Measurements from ENCODE around the gene ADGRB2. TPM values are rescaled to one million over a fixed set of nuclear protein-coding genes. Genes with fewer than 3 reads are reported as not detected.

Gene ADGRB2
- polyA plus RNA-seq, 6 donors from 2014 or later, result not detected

- peak overlapping the region in 1 of 8 donors; percentile 62 for H3K4me3 Mint-ChIP-seq
Observed at GRCh38 chr1:31783846-31784245, 19.7 kb upstream of the ADGRB2 start.

DNA sequence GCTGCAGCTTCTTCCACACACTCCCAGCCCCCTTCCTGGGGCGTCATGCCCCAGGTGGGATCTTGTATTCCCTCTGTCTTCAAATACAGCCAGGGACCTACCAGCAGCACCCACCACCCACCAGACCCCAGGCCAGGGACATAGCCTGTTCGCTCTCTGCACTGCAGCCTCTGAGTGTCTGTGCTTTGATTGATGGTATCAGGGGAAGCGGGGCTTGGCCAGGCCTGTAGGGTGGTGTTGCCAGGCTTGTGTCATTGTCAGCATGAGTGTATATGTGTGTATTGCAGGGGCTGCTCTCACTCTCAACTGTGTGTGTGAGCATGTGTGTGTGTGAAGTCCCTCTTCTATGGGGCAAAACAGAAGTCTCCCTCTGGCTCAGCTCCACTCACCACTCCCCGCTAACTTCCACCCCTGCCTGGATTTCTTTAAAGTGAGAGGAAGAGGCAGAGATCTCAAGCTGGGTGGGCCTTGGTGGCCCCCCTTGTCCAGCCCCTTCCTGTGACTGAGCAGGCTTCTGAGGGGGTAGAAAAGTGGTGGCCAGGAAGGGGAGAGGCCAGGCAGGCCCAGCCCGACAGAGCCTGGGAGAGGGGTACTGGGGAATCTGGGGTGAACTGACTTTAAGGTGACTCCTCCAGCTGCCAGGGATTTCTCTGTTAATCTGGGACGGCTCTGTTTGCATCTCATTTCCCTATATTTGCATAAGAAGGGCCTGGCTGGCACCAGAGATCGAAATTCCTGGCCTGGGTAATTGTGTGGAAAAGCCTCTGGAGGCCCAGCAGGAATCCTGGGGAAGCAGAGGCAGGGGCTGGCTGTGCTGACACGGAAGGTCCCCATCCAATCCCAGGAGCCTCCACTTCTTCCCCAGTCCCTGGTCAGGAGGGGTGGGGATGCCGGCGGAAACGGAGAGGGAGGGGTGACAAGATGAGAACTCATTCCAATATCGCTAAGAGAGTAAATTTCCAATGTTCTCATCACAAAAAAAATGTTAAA lies 18.6 kb upstream of the ADGRB2 start:
- H3K9me3 Mint-ChIP-seq, result no peaks in the 10 kb centered on the region
- peak overlapping the region in 2 of 6 donors; percentile 29 to 37 for H3K27ac Mint-ChIP-seq
- DNase-seq, result no peak
- H3K36me3 Mint-ChIP-seq, result no peaks in the 10 kb centered on the region
- peak overlapping the region in 2 of 8 donors; percentile 18 to 22 for H3K4me3 Mint-ChIP-seq
- H3K27me3 Mint-ChIP-seq, result peaks cover 3 to 14% (median 5%) of the 10 kb centered on the region in 3 donors
- no peak for ATAC-seq (ENCODE audit: low read depth in 2 of 2)
- H3K4me1 Mint-ChIP-seq, result peaks cover 38 to 47% (median 40%) of the 10 kb centered on the region in 3 donors

More at GRCh38 chr1:31783846-31784245, 19.7 kb upstream of the ADGRB2 start:
- DNase-seq (no peak), ATAC-seq (ENCODE audit: low read depth in 2 of 2) (no peak)
- peaks cover 43 to 55% (median 49%) of the 10 kb centered on the region in 3 donors for H3K4me1 Mint-ChIP-seq
- peaks cover 0 to 12% (median 3%) of the 10 kb centered on the region in 3 donors for H3K27me3 Mint-ChIP-seq
- no peaks in the 10 kb centered on the region for H3K9me3 Mint-ChIP-seq
- H3K27ac Mint-ChIP-seq, result peak overlapping the region in 4 of 6 donors; percentile 28 to 88 (median 54)
- H3K36me3 Mint-ChIP-seq, result no peaks in the 10 kb centered on the region

DNA sequence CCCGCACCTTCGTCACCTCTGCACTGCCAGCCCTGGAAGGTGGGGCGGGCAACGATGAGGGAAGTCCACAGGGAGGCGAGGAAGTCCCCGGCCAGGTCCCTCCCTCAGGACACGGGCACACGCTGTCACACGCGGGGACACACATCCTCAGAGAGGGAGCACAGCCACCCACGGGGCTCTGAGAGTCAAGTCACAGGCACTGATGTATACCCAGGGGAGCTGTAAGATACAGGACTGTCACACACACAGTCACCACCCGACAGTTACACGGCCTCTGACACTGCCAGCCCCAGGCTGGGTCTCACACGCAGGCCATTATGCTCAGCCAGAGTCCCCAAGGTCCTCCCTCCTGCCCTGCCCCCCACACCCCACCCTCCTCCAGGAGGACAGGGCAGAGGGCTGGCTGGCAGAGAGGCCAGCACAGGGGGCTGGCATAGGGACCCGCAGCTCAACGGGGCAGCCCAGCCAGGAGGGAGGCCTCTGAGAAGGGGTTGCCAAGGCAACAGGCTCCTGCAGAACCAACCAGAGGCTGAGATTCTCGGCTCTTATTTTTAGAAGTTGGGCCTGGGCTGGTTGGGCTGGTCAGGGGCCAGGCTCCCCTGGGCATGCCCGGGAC lies 17.7 kb upstream of the ADGRB2 start:
- no peaks in the 10 kb centered on the region for H3K9me3 Mint-ChIP-seq
- ATAC-seq (ENCODE audit: low read depth in 2 of 2) (no peak), DNase-seq (no peak)
- H3K4me1 Mint-ChIP-seq, result peaks cover 30 to 38% (median 33%) of the 10 kb centered on the region in 3 donors
- H3K36me3 Mint-ChIP-seq, result no peaks in the 10 kb centered on the region
- H3K27me3 Mint-ChIP-seq, result peaks cover 10 to 23% (median 14%) of the 10 kb centered on the region in 3 donors
- H3K27ac Mint-ChIP-seq, result peak overlapping the region in 1 of 6 donors; percentile 47
- peak overlapping the region in 1 of 8 donors; percentile 22 for H3K4me3 Mint-ChIP-seq

- Mint-ChIP-seq H3K27me3 (peaks cover 16 to 29% (median 20%) of the 10 kb centered on the region in 3 donors), H3K4me3 (no peak overlapping the region)
Observed at GRCh38 chr1:31781138-31781755, 17.1 kb upstream of the ADGRB2 start.

GRCh38 chr1:31780632-31781031 lies 16.5 kb upstream of the ADGRB2 start:
- ATAC-seq (ENCODE audit: low read depth in 2 of 2) (no peak), DNase-seq (no peak)
- no peaks in the 10 kb centered on the region for H3K9me3 Mint-ChIP-seq
- H3K4me3 Mint-ChIP-seq, result no peak overlapping the region
- no peaks in the 10 kb centered on the region for H3K36me3 Mint-ChIP-seq
- H3K4me1 Mint-ChIP-seq, result peaks cover 19 to 26% (median 21%) of the 10 kb centered on the region in 3 donors
- peaks cover 19 to 35% (median 25%) of the 10 kb centered on the region in 3 donors for H3K27me3 Mint-ChIP-seq
- peak overlapping the region in 2 of 6 donors; percentile 7 to 43 for H3K27ac Mint-ChIP-seq

More at GRCh38 chr1:31781138-31781755, 17.1 kb upstream of the ADGRB2 start:
- H3K36me3 Mint-ChIP-seq, result no peaks in the 10 kb centered on the region
- H3K4me1 Mint-ChIP-seq, result peaks cover 25 to 32% (median 27%) of the 10 kb centered on the region in 3 donors
- DNase-seq (no peak), ATAC-seq (ENCODE audit: low read depth in 2 of 2) (no peak)
- H3K9me3 Mint-ChIP-seq, result no peaks in the 10 kb centered on the region
- H3K27ac Mint-ChIP-seq, result peak overlapping the region in 2 of 6 donors; percentile 16 to 47

DNA sequence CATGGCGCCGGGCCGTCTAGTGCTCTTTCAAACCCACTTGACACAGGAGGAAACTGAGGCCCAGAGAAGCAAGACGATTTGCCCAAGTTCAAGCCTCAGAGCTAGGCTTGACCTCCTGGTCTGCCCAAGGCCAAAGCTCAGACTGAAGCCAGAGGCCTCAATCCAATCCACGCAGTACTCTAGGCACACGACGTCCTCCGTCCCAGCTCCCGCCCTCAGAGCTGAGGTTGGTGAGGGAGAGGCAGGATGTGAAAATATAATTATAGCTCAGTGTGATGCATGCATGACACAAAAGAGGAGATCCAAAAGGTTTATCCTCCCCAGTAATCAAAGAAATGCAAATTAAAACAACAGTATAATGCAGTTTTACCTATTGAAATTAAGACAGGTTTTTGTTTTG lies 15.5 kb upstream of the ADGRB2 start:
- Mint-ChIP-seq H3K4me1 (peaks cover 12 to 17% (median 12%) of the 10 kb centered on the region in 3 donors), H3K36me3 (peaks cover 0 to 3% of the 10 kb centered on the region in 2 donors), H3K27me3 (peaks cover 27 to 44% (median 32%) of the 10 kb centered on the region in 3 donors), H3K27ac (no peak overlapping the region), H3K9me3 (no peaks in the 10 kb centered on the region), H3K4me3 (no peak overlapping the region)
- ATAC-seq (ENCODE audit: low read depth in 2 of 2) (no peak), DNase-seq (no peak)

- Mint-ChIP-seq H3K27me3 (peaks cover 35 to 52% (median 40%) of the 10 kb centered on the region in 3 donors), H3K27ac (peak overlapping the region in 2 of 6 donors; percentile 21 to 54), H3K9me3 (no peaks in the 10 kb centered on the region), H3K4me3 (no peak overlapping the region), H3K36me3 (peaks cover 0 to 11% of the 10 kb centered on the region in 2 donors), H3K4me1 (peaks cover 4 to 16% (median 6%) of the 10 kb centered on the region in 3 donors)
- DNase-seq (no peak), ATAC-seq (ENCODE audit: low read depth in 2 of 2) (no peak)
Observed at GRCh38 chr1:31778763-31779488, 14.8 kb upstream of the ADGRB2 start.

DNA sequence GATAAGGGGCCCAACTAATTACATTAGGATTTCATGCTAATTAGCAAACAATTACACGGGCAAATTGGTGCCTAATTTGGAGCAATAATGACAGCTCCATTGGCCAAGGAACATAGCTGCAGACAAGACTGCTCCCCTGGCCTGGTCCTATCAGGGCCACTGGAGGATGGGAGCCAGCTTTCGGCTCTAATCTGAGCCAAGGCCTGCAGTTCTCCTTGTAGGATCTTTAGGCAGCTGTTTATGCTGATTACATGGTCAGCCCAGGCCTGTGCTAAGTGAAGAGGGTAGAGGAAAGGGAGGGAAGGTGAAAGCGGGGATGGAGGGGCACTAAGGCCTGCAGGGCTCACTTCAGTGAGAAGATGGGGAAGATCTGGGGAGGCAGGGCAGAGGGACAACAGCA lies 12.4 kb upstream of the ADGRB2 start:
- H3K4me3 Mint-ChIP-seq, result peak overlapping the region in 2 of 8 donors; percentile 59 to 76
- H3K27ac Mint-ChIP-seq, result no peak overlapping the region
- H3K27me3 Mint-ChIP-seq, result peaks cover 51 to 75% (median 60%) of the 10 kb centered on the region in 3 donors
- DNase-seq, result no peak
- peaks cover 0 to 15% of the 10 kb centered on the region in 2 donors for H3K36me3 Mint-ChIP-seq
- peaks cover 16 to 28% (median 16%) of the 10 kb centered on the region in 3 donors for H3K4me1 Mint-ChIP-seq
- ATAC-seq (ENCODE audit: low read depth in 2 of 2), result no peak
- no peaks in the 10 kb centered on the region for H3K9me3 Mint-ChIP-seq

GRCh38 chr1:31776032-31776431 lies 11.9 kb upstream of the ADGRB2 start:
- DNase-seq (no peak), ATAC-seq (ENCODE audit: low read depth in 2 of 2) (no peak)
- Mint-ChIP-seq H3K27me3 (peaks cover 51 to 79% (median 60%) of the 10 kb centered on the region in 3 donors), H3K36me3 (peaks cover 0 to 15% of the 10 kb centered on the region in 2 donors), H3K4me3 (no peak overlapping the region), H3K9me3 (no peaks in the 10 kb centered on the region), H3K27ac (no peak overlapping the region), H3K4me1 (peaks cover 19 to 33% (median 19%) of the 10 kb centered on the region in 3 donors)

- Mint-ChIP-seq H3K27me3 (peaks cover 51 to 79% (median 60%) of the 10 kb centered on the region in 3 donors), H3K27ac (peak overlapping the region in 1 of 6 donors; percentile 19), H3K9me3 (no peaks in the 10 kb centered on the region), H3K4me3 (no peak overlapping the region), H3K36me3 (peaks cover 0 to 15% of the 10 kb centered on the region in 2 donors), H3K4me1 (peaks cover 22 to 36% (median 24%) of the 10 kb centered on the region in 3 donors)
- DNase-seq (no peak), ATAC-seq (ENCODE audit: low read depth in 2 of 2) (no peak)
Observed at GRCh38 chr1:31775210-31775999, 11.3 kb upstream of the ADGRB2 start.

DNA sequence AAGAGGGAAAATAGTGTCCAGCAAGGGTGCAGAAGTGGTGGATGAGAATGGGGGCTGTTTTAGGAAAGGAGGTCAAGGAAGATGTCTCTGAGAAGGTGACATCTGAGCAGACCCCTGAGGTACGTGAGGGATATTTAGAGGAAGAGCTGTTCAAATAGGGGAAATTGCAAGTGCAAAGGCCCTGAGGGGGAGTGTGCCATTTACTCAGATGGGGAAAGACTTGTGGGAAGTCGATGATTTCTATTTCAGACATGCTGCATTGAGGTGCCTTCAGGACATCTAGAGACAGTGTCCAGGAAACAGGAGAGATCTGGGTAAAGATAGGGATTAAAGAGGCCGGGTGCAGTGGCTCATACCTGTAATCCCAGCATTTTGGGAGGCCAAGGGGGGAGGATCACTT lies 10.4 kb upstream of the ADGRB2 start:
- no peak for DNase-seq
- Mint-ChIP-seq H3K27me3 (peaks cover 48 to 73% (median 60%) of the 10 kb centered on the region in 3 donors), H3K27ac (no peak overlapping the region), H3K4me3 (no peak overlapping the region), H3K4me1 (peaks cover 24 to 38% (median 29%) of the 10 kb centered on the region in 3 donors), H3K36me3 (peaks cover 0 to 15% of the 10 kb centered on the region in 2 donors), H3K9me3 (no peaks in the 10 kb centered on the region)
- no peak for ATAC-seq (ENCODE audit: low read depth in 2 of 2)

DNA sequence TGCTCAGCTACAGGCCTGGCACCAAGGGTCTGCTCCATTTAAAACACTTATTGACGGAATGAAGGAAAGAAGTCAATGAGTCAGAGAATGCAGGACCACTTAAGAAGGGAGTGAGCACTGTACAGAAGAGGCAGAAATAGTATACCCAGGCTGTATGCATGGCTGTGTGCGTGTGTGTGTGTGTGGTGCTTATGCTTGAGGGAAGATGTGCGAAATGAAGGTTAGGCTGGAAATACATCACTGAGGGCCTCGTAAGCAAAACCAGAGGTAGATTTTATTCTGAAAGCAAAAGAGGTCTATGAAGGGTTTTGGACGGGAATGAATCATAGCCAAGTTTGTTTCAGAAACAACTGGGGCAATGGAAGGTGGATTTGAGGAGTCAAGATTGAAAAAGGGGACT lies 9.7 kb upstream of the ADGRB2 start:
- Mint-ChIP-seq H3K4me1 (peaks cover 30 to 45% (median 36%) of the 10 kb centered on the region in 3 donors), H3K36me3 (peaks cover 0 to 15% of the 10 kb centered on the region in 2 donors), H3K9me3 (no peaks in the 10 kb centered on the region), H3K27me3 (peaks cover 48 to 67% (median 60%) of the 10 kb centered on the region in 3 donors), H3K27ac (no peak overlapping the region), H3K4me3 (peak overlapping the region in 2 of 8 donors; percentile 5 to 7)
- ATAC-seq (ENCODE audit: low read depth in 2 of 2) (no peak), DNase-seq (no peak)
